Muscle layer of duodenum (tissue), 2 donors: ENCODE results near the gene ELK4.

Source experiments
- H3K27ac ChIP-seq: one replicate; pipeline ENCODE4 v1.7.0; 2013; ENCODE audit warnings: mild to moderate bottlenecking, low read length
- H3K27me3 ChIP-seq: one replicate; pipeline ENCODE4 v1.7.0; 2013; ENCODE audit warnings: low read depth, mild to moderate bottlenecking, control low read depth, low read length
- H3K36me3 ChIP-seq, 2 donors: one replicate each; pipeline ENCODE4 v1.7.0; 2013; ENCODE audit warnings: low read length in 2 of 2, control low read depth in 1 of 2, mild to moderate bottlenecking in 1 of 2; ENCODE audit not compliant: insufficient read depth in 2 of 2, control insufficient read depth in 1 of 2
- H3K4me1 ChIP-seq, 2 donors: one replicate each; pipeline ENCODE4 v1.7.0; 2013; ENCODE audit warnings: low read length in 2 of 2, mild to moderate bottlenecking in 2 of 2, control low read depth in 1 of 2, moderate library complexity in 1 of 2; ENCODE audit not compliant: insufficient read depth in 2 of 2, control insufficient read depth in 1 of 2
- H3K4me3 ChIP-seq, 2 donors: one replicate each; pipeline ENCODE4 v1.7.0; 2013; ENCODE audit warnings: low read length in 2 of 2, low read depth in 1 of 2, mild to moderate bottlenecking in 1 of 2
- H3K9me3 ChIP-seq, 2 donors: one replicate each; pipeline ENCODE4 v1.7.0; 2013; ENCODE audit warnings: low read length in 2 of 2, control low read depth in 1 of 2, mild to moderate bottlenecking in 1 of 2; ENCODE audit not compliant: control insufficient read depth in 1 of 2
- donor health status: healthy.

ELK4 gene

DNA sequence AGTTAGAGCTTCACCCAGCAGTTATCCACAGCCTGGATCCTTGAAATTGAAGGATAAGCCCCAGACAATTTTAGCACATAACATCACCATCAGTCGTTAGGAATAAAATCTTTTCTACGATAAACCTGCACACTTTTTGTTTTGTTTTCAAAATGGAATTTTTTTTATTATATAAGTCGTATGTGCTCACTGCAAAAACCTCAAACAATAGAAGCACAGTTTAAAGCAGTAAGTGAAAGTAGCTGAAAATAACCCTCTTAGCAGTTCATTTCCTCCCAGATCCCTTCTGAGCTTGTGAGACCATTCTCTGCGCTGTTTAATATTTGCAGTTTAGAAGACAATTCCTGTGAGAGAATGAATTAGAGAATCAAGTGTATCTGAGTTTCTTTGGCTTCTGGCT is 38.3 kb downstream of the ELK4 start:
- no peaks in the 10 kb centered on the region for H3K9me3 ChIP-seq
- peaks cover 0 to 2% of the 10 kb centered on the region in 2 donors for H3K36me3 ChIP-seq
- H3K4me3 ChIP-seq = no peak overlapping the region
- H3K27ac ChIP-seq = no peak overlapping the region
- no peaks in the 10 kb centered on the region for H3K27me3 ChIP-seq
- H3K4me1 ChIP-seq = peaks cover 0 to 11% of the 10 kb centered on the region in 2 donors

DNA sequence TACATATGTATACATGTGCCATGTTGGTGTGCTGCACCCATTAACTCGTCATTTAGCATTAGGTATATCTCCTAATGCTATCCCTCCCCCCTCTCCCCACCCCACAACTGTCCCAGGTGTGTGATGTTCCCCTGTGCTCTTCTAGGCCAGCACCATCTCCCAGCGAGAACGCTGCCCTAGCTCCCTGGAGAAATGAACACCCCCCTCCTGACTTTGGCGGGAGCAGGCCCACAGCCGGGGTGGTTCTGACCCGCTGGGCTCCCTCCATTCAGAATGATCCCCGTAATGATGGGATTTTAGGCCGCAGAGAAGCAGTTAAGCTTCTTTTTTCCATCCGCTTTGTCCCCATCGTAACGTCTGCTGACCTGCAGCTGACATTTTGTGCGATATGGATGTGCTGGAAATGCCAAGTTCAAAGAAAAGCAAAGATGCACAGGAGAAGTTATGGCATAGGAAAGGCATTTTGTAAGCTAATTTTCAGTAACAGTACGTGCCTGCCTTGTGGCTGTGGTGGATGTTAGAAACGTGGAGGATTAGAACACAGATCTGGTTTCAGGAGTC is 39.3 kb downstream of the ELK4 start:
- H3K4me3 ChIP-seq = no peak overlapping the region
- peaks cover 0 to 2% of the 10 kb centered on the region in 2 donors for H3K36me3 ChIP-seq
- no peak overlapping the region for H3K27ac ChIP-seq
- H3K9me3 ChIP-seq = no peaks in the 10 kb centered on the region
- no peaks in the 10 kb centered on the region for H3K27me3 ChIP-seq
- H3K4me1 ChIP-seq = peaks cover 0 to under 1% of the 10 kb centered on the region in 2 donors

DNA sequence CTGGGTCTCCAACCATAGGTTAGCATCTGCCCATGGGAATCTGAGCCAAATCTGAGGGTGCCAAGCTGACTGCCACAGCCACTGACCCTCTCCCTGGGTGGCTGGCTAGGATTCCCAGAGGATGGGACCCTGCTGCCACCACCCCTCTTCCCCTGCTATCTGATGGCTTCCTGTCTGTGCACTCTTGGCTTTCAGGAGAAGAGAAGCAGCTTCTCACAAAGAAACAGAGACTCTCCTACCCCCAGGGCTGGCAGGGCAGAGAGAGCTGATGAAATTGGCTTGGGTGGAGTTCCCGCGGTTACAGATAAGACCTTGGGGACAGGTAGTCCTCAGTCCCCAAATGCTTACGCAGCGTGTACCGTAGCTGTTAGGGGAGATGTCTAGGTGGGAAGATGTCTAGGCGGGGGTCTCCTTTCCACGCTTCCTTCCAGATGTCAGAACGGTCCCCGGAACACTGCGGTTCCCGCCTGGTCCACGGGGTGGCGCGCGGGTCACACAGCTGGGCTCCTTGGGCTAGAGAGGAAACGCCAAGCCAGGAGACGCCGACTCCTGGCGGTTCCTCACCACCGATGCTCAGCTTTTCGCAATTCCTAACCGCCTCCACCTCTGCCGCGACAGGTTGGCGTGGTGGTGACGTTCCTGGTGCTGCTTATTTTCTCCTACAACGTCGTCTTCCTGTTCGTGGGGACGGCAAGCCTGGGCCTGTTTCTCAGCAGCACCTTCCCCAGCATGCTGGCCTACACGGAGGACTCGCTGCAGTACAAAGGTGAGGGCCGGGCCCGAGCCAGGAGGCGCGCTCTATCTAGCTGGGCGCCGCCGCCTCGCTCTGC is 40.1 kb downstream of the ELK4 start:
- no peaks in the 10 kb centered on the region for H3K4me1 ChIP-seq
- peaks cover 0 to 2% of the 10 kb centered on the region in 2 donors for H3K36me3 ChIP-seq
- H3K27me3 ChIP-seq = no peaks in the 10 kb centered on the region
- no peaks in the 10 kb centered on the region for H3K9me3 ChIP-seq
- peak overlapping the region; percentile 40 to 63 for H3K4me3 ChIP-seq
- no peak overlapping the region for H3K27ac ChIP-seq

DNA sequence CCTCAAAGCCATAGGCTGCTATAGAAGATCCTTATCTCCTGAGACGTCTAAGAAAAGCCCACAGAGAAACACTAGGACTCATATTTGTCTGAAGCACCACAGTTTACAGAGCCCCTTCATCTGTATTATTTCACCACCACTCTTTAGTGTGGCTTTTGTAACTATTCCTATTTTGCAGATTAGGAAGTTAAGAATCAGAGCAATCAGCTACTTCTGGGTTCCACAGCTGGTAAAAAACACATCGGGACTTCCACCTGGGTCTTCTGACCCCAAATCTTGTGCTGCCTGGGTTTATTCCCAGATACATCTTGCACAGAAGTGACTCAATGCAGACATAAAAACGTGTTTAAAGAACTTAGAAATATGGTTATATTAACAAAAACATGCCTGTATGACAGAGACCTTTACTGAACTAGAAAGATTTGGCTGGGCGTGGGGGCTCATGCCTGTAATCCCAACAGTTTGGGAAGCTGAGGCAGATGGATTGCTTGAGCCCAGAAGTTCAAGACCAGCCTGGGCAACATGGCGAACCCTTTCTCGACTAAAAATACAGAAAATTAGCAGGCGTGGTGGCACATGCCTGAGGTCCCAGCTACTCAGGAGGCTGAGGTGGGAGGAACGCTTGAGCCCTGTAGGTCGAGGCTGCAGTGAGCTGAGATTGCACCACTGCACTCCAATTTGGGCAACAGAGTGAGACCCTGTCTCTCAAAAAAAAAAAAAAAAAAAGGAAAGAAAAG is 40.9 kb downstream of the ELK4 start:
- H3K27me3 ChIP-seq = no peaks in the 10 kb centered on the region
- H3K4me3 ChIP-seq = no peak overlapping the region
- no peaks in the 10 kb centered on the region for H3K4me1 ChIP-seq
- no peak overlapping the region for H3K27ac ChIP-seq
- no peaks in the 10 kb centered on the region for H3K9me3 ChIP-seq
- peaks cover 0 to under 1% of the 10 kb centered on the region in 2 donors for H3K36me3 ChIP-seq

DNA sequence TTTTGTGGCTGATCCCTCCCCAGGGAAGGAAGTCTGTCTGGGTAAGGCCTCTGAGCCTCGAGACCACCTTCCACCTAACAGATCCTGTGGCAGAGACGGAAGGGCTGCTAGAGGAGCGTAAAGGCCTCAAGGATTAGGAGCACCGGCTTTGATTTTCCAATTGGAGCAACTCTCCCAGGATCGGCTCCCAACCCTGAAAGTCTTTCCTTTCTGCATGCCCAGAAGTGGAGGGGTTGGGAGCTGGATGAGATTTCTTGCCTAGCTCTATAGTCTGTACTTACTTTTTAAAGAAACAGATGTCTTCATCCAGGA is 41.4 kb downstream of the ELK4 start:
- no peak overlapping the region for H3K27ac ChIP-seq
- H3K9me3 ChIP-seq = no peaks in the 10 kb centered on the region
- H3K4me1 ChIP-seq = peaks cover 0 to under 1% of the 10 kb centered on the region in 2 donors
- no peaks in the 10 kb centered on the region for H3K27me3 ChIP-seq
- H3K4me3 ChIP-seq = no peak overlapping the region
- H3K36me3 ChIP-seq = no peaks in the 10 kb centered on the region

DNA sequence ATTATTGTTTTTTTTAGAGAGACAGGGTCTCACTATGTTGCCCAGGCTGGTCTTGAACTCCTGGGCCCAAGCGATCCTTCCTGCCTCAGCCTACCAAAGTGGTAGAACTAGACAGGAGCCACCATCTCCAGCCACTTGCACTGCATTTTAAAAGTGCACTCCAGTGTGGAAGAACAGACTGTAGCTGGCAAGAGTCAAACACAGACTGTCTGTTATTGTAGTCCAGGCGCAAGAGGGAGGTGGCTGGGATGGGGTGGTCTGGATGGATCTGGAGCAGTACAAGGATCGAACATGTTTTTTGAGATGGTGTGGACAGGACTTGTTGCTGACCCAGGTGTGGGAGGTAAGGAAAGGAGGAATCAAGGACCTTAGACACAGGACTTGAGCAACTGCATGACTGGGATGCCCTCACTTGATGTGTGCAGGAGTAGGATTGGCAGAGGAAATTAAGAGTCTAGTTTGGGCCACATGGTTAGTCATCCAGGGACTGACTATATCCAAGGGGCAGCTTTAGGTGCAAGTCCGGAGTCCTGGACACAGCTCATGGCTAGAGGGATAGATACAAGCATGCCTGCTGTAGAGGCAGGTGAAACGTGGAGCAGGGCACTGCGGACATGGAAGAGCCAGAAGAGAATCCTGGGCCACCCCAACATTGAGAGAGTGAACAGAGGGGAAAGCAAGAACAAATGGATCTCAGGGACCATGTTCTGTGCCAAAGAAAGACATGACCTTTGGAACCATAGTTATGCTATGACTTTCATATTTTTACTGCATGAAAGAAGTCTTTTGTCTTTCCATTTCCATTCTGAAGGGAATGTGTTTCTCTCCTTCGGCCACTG is 42.0 kb downstream of the ELK4 start:
- Histone ChIP-seq H3K27ac (no peak overlapping the region), H3K4me1 (peaks cover 0 to 3% of the 10 kb centered on the region in 2 donors)

DNA sequence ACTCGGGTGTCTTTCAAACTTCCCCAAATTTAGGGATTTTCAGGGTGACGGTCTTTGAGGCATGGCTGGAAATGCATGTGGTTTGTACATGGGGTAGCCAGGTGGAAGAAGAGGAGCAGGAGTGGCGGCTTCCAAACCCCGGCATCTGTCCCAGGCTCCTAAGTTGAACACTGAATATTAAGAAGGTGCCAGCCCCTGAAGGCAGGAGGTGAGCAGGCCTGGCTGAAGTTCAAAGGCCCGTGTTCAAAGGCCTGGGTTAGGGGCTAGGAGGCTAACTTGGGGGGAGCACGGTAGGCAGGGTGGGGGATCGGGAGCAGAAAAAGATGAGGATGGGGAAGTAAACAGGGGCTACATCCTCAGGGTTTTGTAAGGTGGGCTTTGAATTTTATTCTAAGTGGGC is 42.8 kb downstream of the ELK4 start:
- Histone ChIP-seq H3K27me3 (no peaks in the 10 kb centered on the region), H3K4me1 (peaks cover 0 to 3% of the 10 kb centered on the region in 2 donors), H3K4me3 (no peak overlapping the region), H3K27ac (no peak overlapping the region), H3K36me3 (no peaks in the 10 kb centered on the region), H3K9me3 (no peaks in the 10 kb centered on the region)

More for the DNA sequence above, 42.0 kb downstream of the ELK4 start:
- H3K27me3 ChIP-seq = no peaks in the 10 kb centered on the region
- H3K4me3 ChIP-seq = no peak overlapping the region
- no peaks in the 10 kb centered on the region for H3K9me3 ChIP-seq
- H3K36me3 ChIP-seq = no peaks in the 10 kb centered on the region

DNA sequence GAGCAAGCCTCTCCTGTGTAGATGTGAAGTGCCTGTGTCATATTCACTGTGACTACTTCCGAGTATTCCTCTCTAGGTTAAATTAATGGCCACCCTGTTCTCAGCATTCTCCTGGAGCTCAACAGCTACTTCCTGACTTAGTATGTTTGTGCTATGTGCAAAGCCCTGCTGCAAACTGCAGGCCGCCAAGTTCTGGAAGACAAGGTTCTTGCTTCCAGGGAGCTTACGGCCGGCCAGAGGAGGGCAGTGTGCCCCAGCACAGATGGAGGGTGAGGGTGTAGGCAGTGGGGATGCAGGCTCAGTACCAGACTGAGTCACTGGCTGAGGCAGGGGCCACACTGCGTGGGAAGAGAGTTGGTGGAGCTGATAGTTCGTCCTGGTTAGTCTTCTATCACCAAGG is 43.2 kb downstream of the ELK4 start:
- Histone ChIP-seq H3K4me1 (peaks cover 0 to 3% of the 10 kb centered on the region in 2 donors), H3K27me3 (no peaks in the 10 kb centered on the region), H3K4me3 (no peak overlapping the region), H3K27ac (no peak overlapping the region), H3K9me3 (no peaks in the 10 kb centered on the region), H3K36me3 (no peaks in the 10 kb centered on the region)

DNA sequence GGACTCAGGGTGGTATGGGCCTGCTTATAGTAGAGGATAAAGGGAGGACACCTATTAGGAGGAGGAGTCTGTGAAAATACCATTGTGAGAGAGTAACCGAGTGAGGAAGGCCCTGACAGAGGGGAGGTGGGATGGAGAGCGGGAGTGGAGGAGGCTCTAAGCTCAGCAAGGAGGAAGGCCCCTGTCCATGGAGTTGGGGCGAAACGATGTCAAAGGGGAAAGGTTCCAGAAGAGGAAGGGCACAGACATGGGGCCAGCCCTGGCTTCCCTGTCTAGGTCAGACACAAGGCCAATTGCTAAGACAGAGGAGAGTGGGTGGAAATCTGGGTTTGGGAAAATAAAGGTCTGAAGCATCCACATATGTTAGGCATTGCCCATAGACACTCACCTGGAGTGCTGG is 44.2 kb downstream of the ELK4 start:
- H3K4me3 ChIP-seq = no peak overlapping the region
- H3K27me3 ChIP-seq = no peaks in the 10 kb centered on the region
- no peak overlapping the region for H3K27ac ChIP-seq
- H3K4me1 ChIP-seq = peaks cover 0 to 3% of the 10 kb centered on the region in 2 donors
- no peaks in the 10 kb centered on the region for H3K36me3 ChIP-seq
- H3K9me3 ChIP-seq = no peaks in the 10 kb centered on the region

DNA sequence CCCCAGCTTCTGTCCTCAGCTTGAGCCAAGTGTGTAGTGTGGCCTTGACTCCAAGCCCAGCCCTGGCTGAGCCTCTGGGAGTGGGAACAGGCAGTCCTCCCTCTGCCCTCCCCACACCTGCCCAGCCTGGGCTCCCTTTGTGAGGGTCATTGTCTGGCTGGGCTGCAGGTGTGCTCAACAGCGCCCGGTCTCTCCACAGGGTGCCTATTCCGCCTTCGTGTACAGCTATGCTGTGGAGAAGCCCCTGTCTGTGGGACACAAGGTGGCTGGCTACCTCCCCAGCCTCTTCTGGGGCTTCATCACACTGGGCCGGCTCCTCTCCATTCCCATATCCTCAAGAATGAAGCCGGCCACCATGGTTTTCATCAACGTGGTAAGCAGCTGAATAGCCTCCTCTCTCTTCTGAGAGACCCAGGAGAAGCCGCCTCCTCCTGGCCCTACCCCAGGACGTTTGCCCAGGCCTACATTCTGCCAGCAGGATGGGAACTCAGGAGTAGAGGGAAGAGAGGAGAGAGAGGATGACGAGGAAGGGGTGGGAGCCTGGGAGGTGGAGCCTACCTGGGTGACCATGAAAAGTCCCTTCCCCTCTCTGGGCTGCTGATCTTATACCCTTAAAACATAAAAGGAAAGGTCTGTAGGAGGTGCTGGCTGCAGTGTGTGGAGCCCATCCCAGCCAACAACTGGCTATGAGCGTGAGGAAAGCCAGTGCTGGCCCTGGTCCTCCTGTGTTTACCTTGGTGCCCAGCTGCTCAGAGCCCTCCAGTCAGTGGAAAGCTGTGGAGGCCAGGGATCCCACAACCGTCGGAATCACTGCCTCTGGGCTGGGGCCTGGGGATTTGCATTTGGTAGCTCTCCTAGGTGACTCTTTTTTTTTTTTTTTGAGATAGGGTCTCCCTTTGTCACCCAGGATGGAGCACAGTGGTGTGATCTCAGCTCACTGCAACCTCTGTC is 45.7 kb downstream of the ELK4 start:
- H3K27ac ChIP-seq = no peak overlapping the region
- H3K4me1 ChIP-seq = peaks cover 0 to 3% of the 10 kb centered on the region in 2 donors
- H3K4me3 ChIP-seq = no peak overlapping the region
- no peaks in the 10 kb centered on the region for H3K36me3 ChIP-seq
- no peaks in the 10 kb centered on the region for H3K27me3 ChIP-seq
- H3K9me3 ChIP-seq = no peaks in the 10 kb centered on the region
